ENCODE measurements around the gene PKIG. TPM values are rescaled to one million over a fixed set of nuclear protein-coding genes. Genes with fewer than 3 reads are reported as not detected.

The PKIG gene
- total and polyA plus RNA-seq, 2 donors (not counting 3 experiments of a cell fraction or from before 2014, with no cell fraction given): 135 to 167 TPM

DNA sequence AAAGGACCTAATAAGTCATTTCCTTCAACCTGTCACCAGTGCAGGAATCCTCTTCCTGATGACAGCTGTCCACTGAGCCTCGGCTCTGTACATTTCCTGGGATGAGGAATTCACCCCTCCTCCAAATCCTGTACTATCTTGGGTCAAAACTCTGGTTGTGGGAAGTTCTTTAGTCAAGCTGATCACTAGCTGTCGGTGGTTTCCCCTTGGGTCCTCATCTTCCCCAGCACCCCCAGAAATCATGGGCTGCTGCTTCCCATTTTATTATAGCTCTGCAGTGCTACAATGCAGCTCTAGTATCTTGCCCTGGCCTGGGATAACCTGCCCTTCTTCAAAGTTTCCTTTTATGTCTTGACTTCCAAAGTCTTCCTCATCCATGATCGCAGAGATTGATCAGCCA, 83.7 kb downstream of the PKIG start:
- Histone ChIP-seq H2AFZ (ENCODE audit: low read depth, low read length) (no peak overlapping the region), H3K4me3 (replicated peaks in 1 of 3; ENCODE audit: insufficient read depth in 1 of 3, low read depth in 1 of 3, low read length in 3 of 3) (no peak overlapping the region), H3K4me2 (ENCODE audit: insufficient read depth, low read length) (no peak overlapping the region), H3K4me1 (ENCODE audit: control insufficient read depth, extremely low read depth, insufficient read depth, low read length) (peaks cover 9% of the 10 kb centered on the region), H3K9ac (replicated peaks; ENCODE audit: extremely low read depth, insufficient read depth, low read length) (no peak overlapping the region), H3K27me3 (ENCODE audit: control insufficient read depth in 2 of 2, insufficient read depth in 2 of 2, low read length in 2 of 2) (peaks cover 5 to 6% of the 10 kb centered on the region in 2 experiments), H4K20me1 (replicated peaks; ENCODE audit: control insufficient read depth, extremely low read depth, insufficient read depth, low read length) (no peaks in the 10 kb centered on the region), H3K9me3 (replicated peaks; ENCODE audit: control insufficient read depth, insufficient read depth, low read length) (no peaks in the 10 kb centered on the region), H3K9me1 (replicated peaks; ENCODE audit: control insufficient read depth, extremely low read depth, insufficient read depth, low read length) (no peaks in the 10 kb centered on the region), H3K36me3 (ENCODE audit: control insufficient read depth in 2 of 2, extremely low read depth in 1 of 2, insufficient read depth in 2 of 2, low read length in 2 of 2) (no peaks in the 10 kb centered on the region), H3K27ac (ENCODE audit: insufficient read depth, low read depth, low read length) (no peak overlapping the region), H3K79me2 (ENCODE audit: control insufficient read depth, insufficient read depth, low read length) (no peaks in the 10 kb centered on the region)
- no peak for TF ChIP-seq EZH2 (IDR thresholded peaks at IDR 0.05; ENCODE audit: borderline replicate concordance, low read depth, low read length, severe bottlenecking)
- ChIA-PET CTCF (interaction anchor here (1.0 to 1.6 kb wide), 3 partner anchors 10 to 19 kb away, joined by 3 to 5 read pairs (median 4); no protein-coding TSS in a partner anchor), POLR2A (no interaction called here)
- no peak for FAIRE-seq
- dilution Hi-C loops (cut with MboI; ENCODE audit: extremely low pct_ligation_motif_present, low sequenced_read_pairs): no loop called here
- no TSS peak for BruUV-seq (replicated peaks)
- no peak for DNase-seq (ENCODE audit: low read depth, low spot score)
- intact Hi-C loops (cut with micrococcal nuclease): no loop called here

Other genes with a start within 250 kb of the PKIG start
- not detected in 2 replicates for gene R3HDML, start 245.5 kb upstream of the PKIG start, total RNA-seq
- not detected in 2 replicates for gene R3HDML, start 245.5 kb upstream of the PKIG start, polyA plus RNA-seq
- gene HNF4A, start 226.9 kb upstream of the PKIG start, total RNA-seq: not detected in 2 replicates
- gene HNF4A, start 226.9 kb upstream of the PKIG start, polyA plus RNA-seq: not detected in 2 replicates
- 8.0 and 8.7 TPM in 2 replicates for gene TTPAL, start 106.7 kb upstream of the PKIG start, total RNA-seq
- 3.0 and 4.0 TPM in 2 replicates for gene TTPAL, start 106.7 kb upstream of the PKIG start, polyA plus RNA-seq
- 83.7 TPM in 2 replicates for gene SERINC3, start 60.5 kb upstream of the PKIG start, total RNA-seq
- 177 and 181 TPM in 2 replicates for gene SERINC3, start 60.5 kb upstream of the PKIG start, polyA plus RNA-seq
- 26.3 and 33.2 TPM in 2 replicates for gene ADA, start 69.1 kb downstream of the PKIG start, total RNA-seq
- 29.8 and 33.1 TPM in 2 replicates for gene ADA, start 69.1 kb downstream of the PKIG start, polyA plus RNA-seq
- not detected in 2 replicates for gene CCN5, start 132.8 kb downstream of the PKIG start, total RNA-seq
- gene CCN5, start 132.8 kb downstream of the PKIG start, polyA plus RNA-seq: 0.03 and 0.14 TPM in 2 replicates
- not detected in 2 replicates for gene KCNK15, start 163.3 kb downstream of the PKIG start, total RNA-seq
- gene KCNK15, start 163.3 kb downstream of the PKIG start, polyA plus RNA-seq: 0.05 and 0.06 TPM in 2 replicates
- gene RIMS4, start 228.0 kb downstream of the PKIG start, total RNA-seq: not detected in 2 replicates
- not detected in 2 replicates for gene RIMS4, start 228.0 kb downstream of the PKIG start, polyA plus RNA-seq